GOT3 (cell line): Measurements from ENCODE around the gene MRPS9.

Experiments
- DNase-seq: peaks from one replicate; lab custom pipeline; 2025; ENCODE audit warnings: mixed read lengths; lab: John Stamatoyannopoulos, UW

MRPS9 gene

DNA sequence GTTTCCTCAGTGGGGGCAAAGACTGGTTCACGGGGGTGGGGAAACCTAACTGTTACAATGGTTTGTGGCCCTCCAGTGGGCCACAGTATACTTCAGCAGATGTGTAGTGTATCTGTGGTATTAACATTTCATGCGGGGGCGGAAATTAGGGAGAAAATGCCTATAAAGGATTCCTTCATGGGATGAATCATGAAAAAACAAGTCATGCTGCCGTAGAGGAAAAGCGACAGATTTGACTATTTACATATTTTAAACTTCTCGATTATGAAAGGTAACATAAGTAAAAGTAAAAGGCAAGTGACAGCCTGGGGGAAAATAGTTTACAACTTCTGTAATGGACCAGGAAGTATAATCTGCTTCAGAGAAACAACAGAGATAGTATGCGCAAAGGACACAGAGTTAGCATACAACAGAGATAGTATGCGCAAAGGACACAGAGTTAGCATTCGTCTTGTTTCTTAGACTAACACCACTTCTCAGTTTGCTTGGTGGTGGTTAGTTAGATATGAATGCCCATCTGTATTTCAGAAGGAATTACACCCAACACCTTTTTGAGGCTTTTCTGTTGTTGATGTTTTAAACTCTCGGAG, 41.1 kb downstream of the MRPS9 start:
- no peak for DNase-seq

- DNase-seq, result no peak
Measured at GRCh38 chr2:105080461-105080860, 42.6 kb downstream of the MRPS9 start.

- no peak for DNase-seq
Measured at GRCh38 chr2:105081006-105081601, 43.2 kb downstream of the MRPS9 start.

DNA sequence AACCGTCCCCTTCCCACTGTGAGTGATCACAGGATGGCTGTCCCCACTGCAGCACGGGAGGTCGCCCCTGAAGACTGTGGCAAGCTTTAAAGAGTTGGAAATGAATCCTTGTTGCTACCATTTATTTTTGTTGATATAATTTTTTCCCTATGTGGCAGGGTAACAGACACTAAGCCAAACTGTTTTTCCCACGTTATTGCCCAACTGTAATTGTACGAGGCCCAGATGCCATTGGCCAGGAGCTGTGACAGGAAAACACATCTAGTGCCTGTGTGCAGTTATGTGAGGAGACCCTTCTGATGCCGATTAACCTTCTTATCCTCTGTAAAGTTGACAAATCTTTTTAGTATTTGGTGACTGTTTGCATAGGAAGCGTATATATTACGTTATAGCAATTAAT, 44.2 kb downstream of the MRPS9 start:
- DNase-seq, result no peak

DNA sequence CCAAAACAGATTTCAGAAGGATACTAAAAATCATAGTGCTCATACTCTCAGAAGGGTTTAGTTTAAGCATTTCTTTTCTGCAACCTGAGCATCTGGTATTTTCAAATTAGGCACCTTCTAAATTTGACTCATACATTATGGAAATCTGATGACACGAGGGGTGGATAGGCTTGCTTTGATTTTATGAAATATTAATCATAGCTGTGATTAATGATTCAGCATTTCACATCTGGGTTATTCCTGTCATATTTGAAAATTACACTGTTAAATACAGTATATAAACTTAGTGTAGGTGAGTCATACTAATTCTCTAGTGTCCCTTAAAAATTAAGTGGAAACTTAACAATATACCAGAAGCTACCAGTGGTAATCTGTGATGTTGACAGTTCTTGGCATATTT, 47.7 kb downstream of the MRPS9 start:
- DNase-seq, result no peak

DNA sequence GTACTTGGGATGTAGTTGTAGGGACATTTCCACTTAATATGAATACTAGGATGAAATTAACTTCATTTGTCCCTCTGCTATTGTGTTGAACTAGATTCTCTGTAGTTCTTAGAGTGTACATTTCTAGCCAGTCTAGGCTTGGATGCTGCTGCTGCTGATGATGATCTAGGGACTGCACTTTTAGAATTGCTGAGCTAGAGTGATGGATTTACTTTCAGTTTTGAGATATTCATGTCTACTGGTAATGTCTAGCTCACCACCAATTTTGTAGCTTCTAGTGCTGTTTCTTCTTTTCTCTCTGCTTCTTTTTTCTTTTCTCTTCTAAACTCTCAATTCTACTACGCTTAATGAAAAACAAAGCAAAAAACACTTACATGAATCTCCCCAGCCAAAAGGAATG, 49.4 kb downstream of the MRPS9 start:
- DNase-seq, result no peak

DNA sequence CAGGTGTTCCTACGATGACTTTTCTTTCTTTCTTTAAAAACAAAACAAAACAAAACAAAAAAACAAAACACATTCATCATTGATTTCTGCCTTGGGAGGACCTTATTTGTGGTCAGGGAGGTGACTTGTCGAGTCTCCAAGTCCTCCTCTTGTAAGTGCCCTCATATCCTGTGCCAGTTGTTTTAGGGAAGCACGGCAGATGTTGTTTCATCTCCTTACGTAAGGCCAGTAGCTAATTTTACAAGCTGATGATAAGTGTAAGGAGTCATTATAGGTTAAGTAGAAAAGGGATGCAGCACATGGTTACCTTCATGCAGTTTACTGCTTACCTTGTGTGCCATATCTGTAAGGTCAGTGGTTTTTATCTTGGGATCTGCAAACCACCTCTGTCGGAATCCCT, 52.2 kb downstream of the MRPS9 start:
- no peak for DNase-seq

DNA sequence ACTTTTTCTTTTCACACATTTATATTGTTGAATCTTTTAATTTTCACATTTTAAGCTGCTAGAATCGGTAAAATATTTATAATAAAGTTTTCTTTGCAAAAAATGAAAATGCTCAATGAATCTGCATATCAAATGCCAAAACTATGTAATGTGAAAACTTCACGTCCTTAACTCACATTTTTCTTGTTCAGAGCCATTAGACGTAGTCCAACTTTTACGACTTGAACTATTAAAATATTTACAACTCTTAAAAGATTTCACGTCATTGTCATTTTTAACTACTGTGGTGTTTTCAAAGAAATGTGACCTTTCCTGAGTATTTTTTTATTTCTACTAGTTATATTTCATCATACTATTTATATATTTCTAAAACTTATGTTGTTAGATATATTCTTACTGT, 54.9 kb downstream of the MRPS9 start:
- no peak for DNase-seq

DNA sequence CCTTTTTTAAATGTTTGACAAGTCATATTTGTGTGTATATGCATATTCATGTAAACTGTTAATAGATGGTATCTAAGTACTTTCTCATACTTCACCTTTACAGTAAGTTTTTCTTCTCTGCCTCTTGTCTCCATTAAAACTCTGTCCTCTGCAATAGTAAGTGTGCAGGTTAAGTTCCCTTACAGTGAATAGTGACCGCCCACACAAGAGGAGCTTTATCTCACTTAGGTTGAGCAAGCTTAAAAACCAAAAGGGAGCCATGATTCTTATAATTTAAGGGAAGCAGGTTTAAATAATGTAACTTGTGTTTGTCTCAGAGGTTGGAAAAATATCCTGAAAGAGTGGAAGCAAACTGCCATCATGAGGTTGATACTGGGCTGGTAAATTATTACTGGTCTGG, 61.3 kb downstream of the MRPS9 start:
- no peak for DNase-seq

- DNase-seq, result no peak
Measured at GRCh38 chr2:105100046-105100840, 62.4 kb downstream of the MRPS9 start.

- DNase-seq, result no peak
Measured at GRCh38 chr2:105102001-105102400, 64.1 kb downstream of the MRPS9 start.

GRCh38 chr2:105102963-105103421, 65.1 kb downstream of the MRPS9 start:
- DNase-seq, result no peak

DNA sequence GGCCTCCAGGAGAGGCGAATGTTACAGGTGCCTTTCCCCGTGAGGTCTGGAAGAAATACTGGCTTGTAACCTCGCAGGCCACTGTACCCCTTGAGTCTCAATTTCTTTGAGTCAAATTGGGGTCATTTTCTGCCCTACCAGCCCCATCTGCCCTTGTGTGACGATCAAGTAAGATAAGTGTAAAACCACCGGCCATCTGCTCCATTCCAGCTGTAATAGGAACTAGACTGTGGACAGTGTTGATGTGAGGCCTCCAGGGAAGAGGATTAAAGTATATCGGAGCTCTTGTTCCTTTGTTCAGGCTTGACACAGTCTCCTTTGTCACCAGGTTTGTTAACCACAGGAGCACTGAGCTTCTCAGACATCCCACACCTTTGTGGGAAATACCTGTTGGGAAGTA, 65.6 kb downstream of the MRPS9 start:
- no peak for DNase-seq

DNA sequence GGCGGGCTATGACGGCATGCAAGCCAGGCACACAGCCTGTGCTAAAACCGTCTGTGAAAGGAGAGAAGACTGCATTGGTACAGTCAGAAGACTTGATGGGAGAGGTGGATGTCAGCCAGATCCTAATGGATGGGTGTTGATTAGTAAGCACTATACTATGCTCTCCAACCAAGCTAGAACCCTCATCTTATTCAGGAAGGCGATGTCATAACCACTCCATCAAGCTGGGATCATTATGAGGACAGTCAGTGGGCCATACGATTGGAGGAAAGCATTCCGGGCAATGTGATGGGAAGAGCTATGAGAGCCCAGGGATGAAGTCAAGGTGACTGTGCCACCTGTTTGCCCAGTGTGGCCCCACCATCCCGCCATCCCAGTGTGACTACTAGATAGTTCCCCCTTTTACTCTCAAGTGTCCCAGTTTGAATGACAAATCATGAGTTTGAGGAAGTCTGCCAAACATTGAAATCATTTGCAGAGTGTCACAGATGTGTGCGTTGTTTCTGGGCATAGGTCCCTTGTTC, 66.4 kb downstream of the MRPS9 start:
- DNase-seq, result no peak

DNA sequence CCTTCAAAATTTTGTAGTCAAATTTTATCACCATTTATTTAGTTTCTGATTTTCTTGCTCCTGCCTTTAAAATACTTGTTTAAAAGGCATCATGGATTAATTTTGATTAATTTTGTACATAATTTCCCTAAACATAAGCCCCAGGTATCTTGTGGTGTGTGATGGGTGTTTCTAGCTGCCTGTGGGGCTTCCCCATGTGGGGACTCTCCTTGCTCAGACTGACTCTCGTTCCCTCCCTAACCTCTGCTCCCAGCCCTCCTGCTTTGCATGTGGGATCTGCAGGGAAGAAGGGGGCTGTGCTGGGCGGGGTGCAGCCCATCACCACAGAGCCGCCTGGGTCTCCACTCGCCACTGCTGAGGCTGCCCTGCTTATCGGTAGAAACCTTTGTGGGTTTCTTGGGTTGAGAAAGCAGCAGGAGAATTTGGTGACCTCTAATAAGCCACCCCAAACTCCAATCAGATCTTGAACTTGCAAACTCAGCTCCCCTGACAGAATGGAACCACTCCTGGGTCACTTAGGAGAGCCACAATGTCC, 72.5 kb downstream of the MRPS9 start:
- no peak for DNase-seq

GRCh38 chr2:105111365-105112150, 73.7 kb downstream of the MRPS9 start:
- no peak for DNase-seq

DNA sequence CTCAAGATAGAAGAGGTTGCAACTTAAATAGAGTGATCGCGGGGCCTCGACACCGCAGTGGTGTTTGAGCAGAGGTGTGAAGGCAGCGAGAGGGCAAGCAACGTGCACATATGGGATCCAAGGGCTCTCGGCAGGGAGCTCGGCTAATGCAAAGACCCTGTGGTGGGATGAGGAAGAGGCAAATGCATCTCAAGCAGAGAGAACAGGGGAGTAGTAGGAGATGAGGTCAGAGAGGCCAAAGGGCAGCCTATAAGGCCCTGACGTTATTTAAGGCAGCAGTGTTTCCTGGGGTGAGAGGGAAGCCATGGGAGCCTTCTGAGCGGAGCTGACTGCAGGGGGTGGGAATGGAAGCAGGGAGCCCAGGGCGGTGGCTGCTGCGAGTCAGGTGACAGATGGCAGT, 74.5 kb downstream of the MRPS9 start:
- no peak for DNase-seq

DNA sequence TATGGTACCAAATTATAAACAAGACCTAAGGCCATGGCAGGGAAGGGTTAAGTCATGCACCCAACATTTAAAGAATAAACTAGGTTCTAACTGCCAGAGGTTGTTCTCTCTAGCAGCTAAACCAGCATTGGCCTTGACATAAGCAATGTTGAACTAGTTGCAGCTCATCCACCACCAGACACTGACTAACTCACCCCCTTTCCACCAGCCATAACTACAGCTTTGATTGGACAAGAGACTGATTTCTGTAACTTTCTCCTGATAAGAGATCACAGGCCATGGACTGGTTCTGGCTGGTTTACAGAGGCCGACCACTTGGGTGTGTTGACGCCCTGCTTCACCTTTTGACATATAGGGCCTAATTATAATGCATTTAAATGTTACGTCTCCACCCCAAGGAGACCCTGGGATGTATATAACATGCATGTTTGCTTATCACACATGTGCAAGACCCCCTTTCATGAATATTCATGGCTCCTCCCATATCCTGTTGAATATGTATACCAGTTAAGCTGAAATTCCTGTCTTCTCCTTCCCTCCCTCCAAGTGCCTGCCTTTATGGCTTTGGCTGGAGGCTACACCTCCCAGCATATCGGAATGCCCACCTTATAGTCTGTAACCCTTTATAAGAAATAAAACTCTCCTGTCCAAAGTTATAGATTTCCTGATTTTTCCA, 75.9 kb downstream of the MRPS9 start:
- no peak for DNase-seq

GRCh38 chr2:105114551-105114950, 76.7 kb downstream of the MRPS9 start:
- no peak for DNase-seq

- no peak for DNase-seq
Measured at GRCh38 chr2:105116348-105116747, 78.5 kb downstream of the MRPS9 start.

DNA sequence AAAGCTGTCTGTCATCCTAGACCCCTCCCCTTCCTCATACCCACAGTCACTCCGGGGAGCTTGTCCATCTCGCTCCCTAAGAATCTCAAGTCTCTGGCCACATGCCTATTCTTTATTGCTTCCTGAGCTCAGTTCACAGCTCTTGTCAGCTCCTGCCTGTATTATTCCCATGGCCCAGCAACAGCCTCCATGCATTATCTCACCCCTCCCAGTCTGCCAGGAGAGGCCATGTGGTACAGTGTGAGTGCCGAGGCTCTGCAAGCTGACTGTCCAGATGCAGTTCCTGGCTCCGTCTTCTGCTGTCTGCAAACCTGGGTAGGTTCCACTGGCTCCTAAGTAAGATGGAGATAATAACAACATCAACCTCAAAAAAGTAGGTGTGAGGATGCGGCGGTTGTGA, 79.7 kb downstream of the MRPS9 start:
- DNase-seq, result no peak
